Measurements from ENCODE around the gene FAM222B. TPM values are rescaled to one million over a fixed set of nuclear protein-coding genes. Genes with fewer than 3 reads are reported as not detected.

Gene FAM222B
- total RNA-seq, 1 experiment from 2014 or later, result 39.5 TPM

DNA sequence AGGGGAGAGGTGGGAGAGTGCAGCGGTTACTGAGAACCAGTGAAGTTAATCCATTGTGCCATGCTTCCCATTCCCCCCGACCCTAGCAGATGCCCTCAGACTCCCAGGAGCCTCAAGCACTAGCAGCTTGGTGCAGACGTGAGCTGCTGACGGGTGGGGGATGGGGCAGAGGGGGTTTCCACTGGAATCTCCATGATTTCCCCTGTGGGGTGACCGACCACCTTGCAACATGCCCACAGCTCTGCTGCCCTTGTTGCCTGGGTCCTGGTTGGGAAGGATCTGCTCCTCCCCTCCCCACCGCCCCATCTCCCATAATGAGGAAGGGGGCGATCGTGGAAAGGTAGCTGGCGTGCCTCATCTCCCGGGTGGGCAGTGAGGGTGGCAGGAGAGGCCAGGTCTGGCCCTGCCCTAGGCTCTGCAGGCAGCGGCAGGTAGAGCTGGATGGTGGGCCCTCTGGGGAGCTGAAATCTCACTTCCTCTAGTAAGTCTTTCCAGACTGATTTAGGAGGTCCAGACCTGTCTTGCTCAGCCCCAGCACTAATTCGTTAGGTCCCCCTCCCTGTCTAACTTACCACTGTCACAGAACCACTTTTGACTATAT lies 45.4 kb upstream of the FAM222B start:
- H3K27ac Mint-ChIP-seq (ENCODE audit: unreplicated experiment), result no peak overlapping the region
- POLR2A ChIA-PET, result no interaction called here
- TF ChIP-seq, protein P1, sequence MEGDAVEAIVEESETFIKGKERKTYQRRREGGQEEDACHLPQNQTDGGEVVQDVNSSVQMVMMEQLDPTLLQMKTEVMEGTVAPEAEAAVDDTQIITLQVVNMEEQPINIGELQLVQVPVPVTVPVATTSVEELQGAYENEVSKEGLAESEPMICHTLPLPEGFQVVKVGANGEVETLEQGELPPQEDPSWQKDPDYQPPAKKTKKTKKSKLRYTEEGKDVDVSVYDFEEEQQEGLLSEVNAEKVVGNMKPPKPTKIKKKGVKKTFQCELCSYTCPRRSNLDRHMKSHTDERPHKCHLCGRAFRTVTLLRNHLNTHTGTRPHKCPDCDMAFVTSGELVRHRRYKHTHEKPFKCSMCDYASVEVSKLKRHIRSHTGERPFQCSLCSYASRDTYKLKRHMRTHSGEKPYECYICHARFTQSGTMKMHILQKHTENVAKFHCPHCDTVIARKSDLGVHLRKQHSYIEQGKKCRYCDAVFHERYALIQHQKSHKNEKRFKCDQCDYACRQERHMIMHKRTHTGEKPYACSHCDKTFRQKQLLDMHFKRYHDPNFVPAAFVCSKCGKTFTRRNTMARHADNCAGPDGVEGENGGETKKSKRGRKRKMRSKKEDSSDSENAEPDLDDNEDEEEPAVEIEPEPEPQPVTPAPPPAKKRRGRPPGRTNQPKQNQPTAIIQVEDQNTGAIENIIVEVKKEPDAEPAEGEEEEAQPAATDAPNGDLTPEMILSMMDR (IDR thresholded peaks at IDR 0.05; ENCODE audit: insufficient read depth in 1 of 2, low read depth in 1 of 2, low read length in 1 of 2, severe bottlenecking in 1 of 2, unreplicated experiment in 1 of 2), result no peak
- peaks cover 8% of the 10 kb centered on the region for H3K36me3 ChIP-seq (ENCODE audit: control insufficient read depth, insufficient read depth, low read length)
- H3K9me3 ChIP-seq, result no peaks in the 10 kb centered on the region
- no peak overlapping the region for H3K4me3 ChIP-seq (ENCODE audit: low read depth, low read length)
- H3K27me3 ChIP-seq (replicated peaks; ENCODE audit: control insufficient read depth, insufficient read depth, low read length), result no peaks in the 10 kb centered on the region
- no peak overlapping the region for H3K4me3 Mint-ChIP-seq (ENCODE audit: unreplicated experiment)
- DNase-seq, result no peak
- BruUV-seq (replicated peaks), result no TSS peak
- CTCF ChIA-PET, result no interaction called here
- H3K4me1 Mint-ChIP-seq (ENCODE audit: low read depth, unreplicated experiment), result peaks cover 4% of the 10 kb centered on the region
- no peaks in the 10 kb centered on the region for H3K4me1 ChIP-seq
- peaks cover 39% of the 10 kb centered on the region for H3K36me3 Mint-ChIP-seq (ENCODE audit: insufficient read depth, unreplicated experiment)
- intact Hi-C loops (cut with micrococcal nuclease; ENCODE audit: unreplicated experiment), result no loop called here
- no peaks in the 10 kb centered on the region for H3K27me3 Mint-ChIP-seq (ENCODE audit: insufficient read depth, unreplicated experiment)
- H3K9me3 Mint-ChIP-seq (ENCODE audit: unreplicated experiment), result no peaks in the 10 kb centered on the region

DNA sequence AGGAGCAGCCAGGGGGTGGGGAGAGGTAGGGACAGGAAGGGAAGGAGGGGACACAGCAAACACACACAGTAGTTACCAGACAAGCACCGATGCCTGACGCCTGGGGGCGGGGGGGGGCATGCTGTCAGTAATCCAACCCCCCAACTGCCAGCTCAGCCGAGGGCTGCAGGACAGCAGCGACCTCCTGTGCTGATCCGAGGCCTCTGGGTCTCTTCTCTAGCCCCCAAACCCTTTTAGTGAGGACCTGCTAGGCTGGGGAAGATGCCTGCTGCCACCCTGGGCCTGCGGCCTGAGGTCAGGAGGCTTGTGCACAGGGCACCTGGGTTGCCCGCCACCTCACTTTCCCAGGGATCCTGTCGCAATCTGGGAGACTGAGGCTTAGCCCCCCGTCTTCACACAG lies 43.4 kb upstream of the FAM222B start:
- intact Hi-C loops (cut with micrococcal nuclease; ENCODE audit: unreplicated experiment), result no loop called here
- CTCF ChIA-PET, result no interaction called here

DNA sequence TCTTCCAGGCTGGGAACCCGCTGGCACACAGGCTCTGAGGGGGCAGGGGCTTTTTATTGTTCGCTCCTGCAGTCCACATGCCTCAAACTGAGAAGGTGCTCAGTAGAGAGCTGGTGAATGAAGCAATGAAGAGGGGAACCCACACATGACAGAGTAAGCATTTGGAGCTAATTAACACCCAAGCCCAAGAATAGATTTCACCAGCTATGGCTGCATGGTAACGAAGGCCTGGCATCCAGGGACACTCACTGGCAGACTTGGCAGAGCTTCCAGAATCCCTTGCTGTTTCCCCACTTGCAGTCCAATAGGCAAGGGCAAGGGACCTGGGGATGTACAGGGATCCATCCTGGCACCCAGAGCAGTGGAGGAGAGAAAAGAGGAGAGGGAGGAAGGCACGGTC lies 42.8 kb upstream of the FAM222B start:
- no peaks in the 10 kb centered on the region for H3K27me3 Mint-ChIP-seq (ENCODE audit: insufficient read depth, unreplicated experiment)
- H3K9me3 Mint-ChIP-seq (ENCODE audit: unreplicated experiment), result no peaks in the 10 kb centered on the region
- peaks cover 8% of the 10 kb centered on the region for H3K36me3 ChIP-seq (ENCODE audit: control insufficient read depth, insufficient read depth, low read length)
- no peak for DNase-seq
- no peaks in the 10 kb centered on the region for H3K9me3 ChIP-seq
- TF ChIP-seq, protein P1 (IDR thresholded peaks at IDR 0.05; ENCODE audit: insufficient read depth in 1 of 2, low read depth in 1 of 2, low read length in 1 of 2, severe bottlenecking in 1 of 2, unreplicated experiment in 1 of 2), result no peak
- no peaks in the 10 kb centered on the region for H3K27me3 ChIP-seq (replicated peaks; ENCODE audit: control insufficient read depth, insufficient read depth, low read length)
- POLR2A ChIA-PET, result interaction anchor here (0.6 kb wide), 1 partner anchor 223 kb away, joined by 4 read pairs; the partner anchor contains the start of gene SUPT6H
- H3K27ac Mint-ChIP-seq (ENCODE audit: unreplicated experiment), result no peak overlapping the region
- no TSS peak for BruUV-seq (replicated peaks)
- no peaks in the 10 kb centered on the region for H3K4me1 Mint-ChIP-seq (ENCODE audit: low read depth, unreplicated experiment)
- CTCF ChIA-PET, result no interaction called here
- H3K4me1 ChIP-seq, result no peaks in the 10 kb centered on the region
- no peak overlapping the region for H3K4me3 Mint-ChIP-seq (ENCODE audit: unreplicated experiment)
- peaks cover 26% of the 10 kb centered on the region for H3K36me3 Mint-ChIP-seq (ENCODE audit: insufficient read depth, unreplicated experiment)
- H3K4me3 ChIP-seq (ENCODE audit: low read depth, low read length), result no peak overlapping the region
- intact Hi-C loops (cut with micrococcal nuclease; ENCODE audit: unreplicated experiment), result no loop called here

More for the DNA sequence above, 43.4 kb upstream of the FAM222B start:
- no peak overlapping the region for H3K27ac Mint-ChIP-seq (ENCODE audit: unreplicated experiment)
- Histone ChIP-seq H3K36me3 (ENCODE audit: control insufficient read depth, insufficient read depth, low read length) (peaks cover 6% of the 10 kb centered on the region), H3K4me3 (ENCODE audit: low read depth, low read length) (no peak overlapping the region), H3K27me3 (replicated peaks; ENCODE audit: control insufficient read depth, insufficient read depth, low read length) (no peaks in the 10 kb centered on the region), H3K9me3 (no peaks in the 10 kb centered on the region), H3K4me1 (no peaks in the 10 kb centered on the region)
- no peaks in the 10 kb centered on the region for H3K27me3 Mint-ChIP-seq (ENCODE audit: insufficient read depth, unreplicated experiment)
- BruUV-seq (replicated peaks), result no TSS peak
- POLR2A ChIA-PET, result no interaction called here
- no peak for DNase-seq
- H3K4me1 Mint-ChIP-seq (ENCODE audit: low read depth, unreplicated experiment), result no peaks in the 10 kb centered on the region
- TF ChIP-seq, protein P1 (IDR thresholded peaks at IDR 0.05; ENCODE audit: insufficient read depth in 1 of 2, low read depth in 1 of 2, low read length in 1 of 2, severe bottlenecking in 1 of 2, unreplicated experiment in 1 of 2), result no peak
- H3K36me3 Mint-ChIP-seq (ENCODE audit: insufficient read depth, unreplicated experiment), result peaks cover 28% of the 10 kb centered on the region
- no peaks in the 10 kb centered on the region for H3K9me3 Mint-ChIP-seq (ENCODE audit: unreplicated experiment)
- H3K4me3 Mint-ChIP-seq (ENCODE audit: unreplicated experiment), result no peak overlapping the region

Measured in Caco-2 (cell line).